Measurements from ENCODE around the gene S100A8.

The S100A8 gene

GRCh38 chr1:153389973-153390879 lies 647 bp downstream of the S100A8 start:
- FAIRE-seq: no peak

GRCh38 chr1:153389401-153389800 lies 1.5 kb downstream of the S100A8 start:
- no peak for FAIRE-seq

GRCh38 chr1:153387785-153388184 lies 3.1 kb downstream of the S100A8 start:
- FAIRE-seq: no peak

GRCh38 chr1:153387001-153387400 lies 3.9 kb downstream of the S100A8 start:
- no peak for FAIRE-seq

GRCh38 chr1:153386500-153386901 lies 4.4 kb downstream of the S100A8 start:
- no peak for FAIRE-seq

- FAIRE-seq: no peak
Measured at GRCh38 chr1:153384958-153385580, 5.8 kb downstream of the S100A8 start.

- FAIRE-seq: no peak
Measured at GRCh38 chr1:153380711-153381110, 10.2 kb downstream of the S100A8 start.

GRCh38 chr1:153379591-153379990 lies 11.3 kb downstream of the S100A8 start:
- FAIRE-seq: no peak

- no peak for FAIRE-seq
Measured at GRCh38 chr1:153375511-153375910, 15.4 kb downstream of the S100A8 start, which contains the start of gene S100A12. Gene S100A12 (minus strand): TSS chr1:153375621. CDS start chr1:153374592, 1,029 bp downstream.

- no peak for FAIRE-seq
Measured at GRCh38 chr1:153374071-153374470, 16.8 kb downstream of the S100A8 start.

- FAIRE-seq: no peak
Measured at GRCh38 chr1:153372571-153372970, 18.3 kb downstream of the S100A8 start.

- no peak for FAIRE-seq
Measured at GRCh38 chr1:153371231-153371630, 19.6 kb downstream of the S100A8 start.

GRCh38 chr1:153370146-153370545 lies 20.7 kb downstream of the S100A8 start:
- FAIRE-seq: no peak

- FAIRE-seq: no peak
Measured at GRCh38 chr1:153368495-153368894, 22.4 kb downstream of the S100A8 start.

- no peak for FAIRE-seq
Measured at GRCh38 chr1:153367090-153367489, 23.8 kb downstream of the S100A8 start.

GRCh38 chr1:153366261-153366660 lies 24.6 kb downstream of the S100A8 start:
- no peak for FAIRE-seq

GRCh38 chr1:153365696-153366095 lies 25.2 kb downstream of the S100A8 start:
- FAIRE-seq: no peak

- no peak for FAIRE-seq
Measured at GRCh38 chr1:153364766-153365666, 25.9 kb downstream of the S100A8 start.

- no peak for FAIRE-seq
Measured at GRCh38 chr1:153364156-153364555, 26.7 kb downstream of the S100A8 start.

- no peak for FAIRE-seq
Measured at GRCh38 chr1:153363641-153364040, 27.2 kb downstream of the S100A8 start.

- FAIRE-seq: no peak
Measured at GRCh38 chr1:153362187-153362775, 28.6 kb downstream of the S100A8 start.

GRCh38 chr1:153361480-153362109 lies 29.3 kb downstream of the S100A8 start:
- no peak for FAIRE-seq

Data from G401.6 (cell line).